G401.6 (cell line): ENCODE results near the gene LRBA.

Source experiments
- FAIRE-seq: peaks from 2 replicates; lab custom pipeline; 2012; peaks lifted over from hg19 to GRCh38; lab: Jason Lieb, UNC

LRBA gene

GRCh38 chr4:150491132-150492049 lies 523.7 kb downstream of the LRBA start:
- peak; percentile 84 for FAIRE-seq

GRCh38 chr4:150482581-150482980 lies 532.5 kb downstream of the LRBA start:
- no peak for FAIRE-seq

GRCh38 chr4:150479657-150480056 lies 535.4 kb downstream of the LRBA start:
- no peak for FAIRE-seq

- FAIRE-seq, result no peak
These were observed 537.2 kb downstream of the LRBA start for GRCh38 chr4:150477869-150478268.

GRCh38 chr4:150476776-150477175 lies 538.3 kb downstream of the LRBA start:
- no peak for FAIRE-seq

GRCh38 chr4:150475763-150476162 lies 539.3 kb downstream of the LRBA start:
- FAIRE-seq, result no peak

GRCh38 chr4:150464523-150464922 lies 550.6 kb downstream of the LRBA start:
- no peak for FAIRE-seq

- FAIRE-seq, result no peak
These were observed 552.3 kb downstream of the LRBA start for GRCh38 chr4:150462743-150463142.

GRCh38 chr4:150461957-150462356 lies 553.1 kb downstream of the LRBA start:
- FAIRE-seq, result no peak

GRCh38 chr4:150457802-150458201 lies 557.3 kb downstream of the LRBA start:
- no peak for FAIRE-seq

- no peak for FAIRE-seq
These were observed 563.2 kb downstream of the LRBA start for GRCh38 chr4:150451883-150452282.

- FAIRE-seq, result no peak
These were observed 567.7 kb downstream of the LRBA start for GRCh38 chr4:150447356-150447755.

GRCh38 chr4:150439451-150439933 lies 575.6 kb downstream of the LRBA start:
- no peak for FAIRE-seq

- no peak for FAIRE-seq
These were observed 578.3 kb downstream of the LRBA start for GRCh38 chr4:150436598-150437370.

- no peak for FAIRE-seq
These were observed 583.9 kb downstream of the LRBA start for GRCh38 chr4:150431221-150431620.

- FAIRE-seq, result no peak
These were observed 589.9 kb downstream of the LRBA start for GRCh38 chr4:150425161-150425560.

GRCh38 chr4:150423503-150423902 lies 591.6 kb downstream of the LRBA start:
- no peak for FAIRE-seq

- no peak for FAIRE-seq
These were observed 592.0 kb downstream of the LRBA start for GRCh38 chr4:150423074-150423473.

GRCh38 chr4:150421612-150422011 lies 593.5 kb downstream of the LRBA start:
- no peak for FAIRE-seq

GRCh38 chr4:150419939-150420338 lies 595.1 kb downstream of the LRBA start:
- FAIRE-seq, result no peak

GRCh38 chr4:150418757-150419410 lies 596.2 kb downstream of the LRBA start:
- FAIRE-seq, result no peak

GRCh38 chr4:150415213-150415612 lies 599.9 kb downstream of the LRBA start:
- FAIRE-seq, result no peak

- no peak for FAIRE-seq
These were observed 603.6 kb downstream of the LRBA start for GRCh38 chr4:150411520-150411919.
